GM18511 (cell line): Measurements from ENCODE around the gene HABP2.

Experiments
- ATAC-seq: cut with Tn5 transposase; IDR thresholded peaks from one replicate; pipeline ENCODE4 v1.9.1; 2021; ENCODE audit warnings: mild to moderate bottlenecking, moderate library complexity; ENCODE audit not compliant: unreplicated experiment

HABP2 gene

DNA sequence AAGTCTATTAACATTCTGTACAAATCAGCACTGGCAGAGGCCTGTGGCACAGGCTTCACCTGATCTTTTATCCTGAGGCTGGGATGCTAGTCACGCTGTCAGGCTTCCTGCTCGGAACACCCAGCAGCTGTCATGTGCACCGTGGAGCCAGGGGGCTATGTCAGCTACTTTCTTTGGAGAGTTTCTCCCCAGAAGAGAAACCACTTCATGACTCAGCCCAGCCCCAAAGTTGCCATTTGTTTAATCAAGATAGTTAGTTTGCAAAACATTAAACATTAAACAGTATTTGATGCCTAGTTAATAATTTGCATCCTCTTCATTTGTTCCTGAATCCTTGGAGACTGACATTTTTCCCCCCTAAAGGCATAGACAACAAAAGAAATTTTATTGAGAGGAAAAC is at the start of gene HABP2:
HABP2 (plus strand) TSS at position 353 of the 400 bp plus-strand sequence. CDS start 69 bp downstream, outside the sequence.
- ATAC-seq: no peak

DNA sequence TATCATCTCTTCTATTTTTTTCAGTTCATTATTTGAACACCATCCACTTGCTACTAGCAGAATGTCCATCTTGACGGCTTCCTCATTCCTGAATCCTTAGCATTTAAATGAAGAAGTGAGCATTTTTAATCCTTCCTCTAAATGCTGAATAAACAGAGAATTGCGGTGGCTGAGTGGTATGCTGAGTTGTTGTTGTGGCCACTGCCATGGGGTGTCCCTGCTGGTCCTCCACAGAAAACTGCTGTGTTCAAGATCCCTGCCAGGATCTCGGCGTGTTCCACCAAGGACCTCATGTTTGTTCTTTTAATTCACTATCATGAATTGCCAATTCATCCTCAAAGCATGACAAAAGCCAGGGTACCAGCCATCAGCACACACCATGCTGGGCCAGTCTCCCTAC is 48.9 kb upstream of the HABP2 start:
- no peak for ATAC-seq

- no peak for ATAC-seq
These were observed 48.4 kb upstream of the HABP2 start for GRCh38 chr10:113504423-113504822.

GRCh38 chr10:113506476-113506875 is 46.4 kb upstream of the HABP2 start:
- ATAC-seq: no peak

GRCh38 chr10:113511419-113511818 is 41.4 kb upstream of the HABP2 start:
- no peak for ATAC-seq

DNA sequence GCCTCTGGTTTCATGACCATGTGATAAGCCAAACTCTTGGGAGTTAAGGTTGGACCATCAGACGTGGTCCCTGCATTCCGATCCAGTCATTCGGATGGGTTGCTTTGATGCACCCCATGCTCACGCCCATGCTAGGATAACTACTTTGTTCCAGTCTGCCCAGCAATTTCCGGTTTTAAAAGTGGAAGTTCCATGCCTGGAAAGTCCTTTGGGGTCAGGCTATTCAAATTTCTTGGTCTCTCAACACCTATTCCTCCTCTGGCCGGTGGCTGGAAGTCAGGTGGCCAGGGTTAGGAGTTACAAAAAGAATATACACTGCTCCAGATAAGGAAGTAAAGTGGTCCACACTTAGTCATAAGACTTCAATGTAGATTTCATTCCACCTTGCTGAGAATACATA is 37.7 kb upstream of the HABP2 start:
- ATAC-seq: no peak

GRCh38 chr10:113515601-113516000 is 37.3 kb upstream of the HABP2 start:
- no peak for ATAC-seq

GRCh38 chr10:113516061-113516460 is 36.8 kb upstream of the HABP2 start:
- no peak for ATAC-seq

DNA sequence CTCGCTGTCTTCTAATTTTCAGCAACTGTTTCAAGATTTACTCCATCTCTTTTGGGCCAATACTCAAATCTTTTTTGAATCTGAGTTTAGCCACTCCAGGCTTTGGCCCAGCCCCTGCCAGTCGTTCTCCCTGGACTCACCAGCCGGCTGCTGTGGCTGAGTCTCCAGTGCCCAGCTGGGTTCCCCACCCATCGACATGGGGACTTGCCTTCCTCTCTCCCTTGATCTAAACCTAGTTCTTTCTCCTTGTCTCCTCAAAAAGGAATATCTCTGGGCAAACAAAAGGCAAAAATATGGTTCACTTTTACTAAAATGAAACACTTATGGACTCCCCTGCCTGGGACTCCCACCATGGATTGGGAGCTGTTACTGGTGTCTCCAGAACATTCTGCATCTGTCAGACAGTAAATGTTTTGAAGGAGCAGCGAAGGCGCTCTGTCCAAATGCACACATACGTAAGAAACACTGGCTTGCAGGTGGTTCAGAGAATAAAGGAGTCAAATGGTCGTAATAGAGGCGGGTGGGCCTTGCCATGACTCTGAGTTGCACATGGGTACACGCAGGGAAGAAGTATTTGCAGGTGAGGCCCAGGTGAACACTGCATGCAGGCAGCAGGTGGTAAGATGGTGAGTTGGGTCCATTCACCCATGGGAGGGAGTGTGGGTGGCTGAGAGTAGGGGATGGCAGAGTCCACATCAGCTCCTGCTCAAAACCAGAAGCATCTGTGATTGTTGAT is 35.5 kb upstream of the HABP2 start:
- no peak for ATAC-seq

- no peak for ATAC-seq
These were observed 35.0 kb upstream of the HABP2 start for GRCh38 chr10:113517901-113518260.

DNA sequence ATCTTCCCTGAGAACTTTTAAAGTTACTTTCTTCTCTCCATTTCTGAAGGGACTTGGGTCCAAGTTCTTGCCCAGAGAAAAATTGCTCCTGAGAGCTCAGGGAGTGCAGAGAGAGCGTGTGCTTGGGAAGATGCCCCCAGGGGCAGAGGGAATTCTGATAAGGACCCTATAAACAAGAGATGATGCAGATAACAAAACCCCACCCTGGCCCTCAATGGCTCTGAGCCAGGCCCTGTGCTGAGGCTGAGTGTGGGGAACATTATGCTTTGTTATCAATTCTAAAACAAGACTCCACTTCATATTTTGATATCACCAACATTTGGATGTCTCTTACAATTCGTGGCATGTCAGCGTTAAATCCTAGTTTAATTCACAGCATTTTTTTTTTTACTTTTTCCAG is 34.4 kb upstream of the HABP2 start:
- no peak for ATAC-seq

DNA sequence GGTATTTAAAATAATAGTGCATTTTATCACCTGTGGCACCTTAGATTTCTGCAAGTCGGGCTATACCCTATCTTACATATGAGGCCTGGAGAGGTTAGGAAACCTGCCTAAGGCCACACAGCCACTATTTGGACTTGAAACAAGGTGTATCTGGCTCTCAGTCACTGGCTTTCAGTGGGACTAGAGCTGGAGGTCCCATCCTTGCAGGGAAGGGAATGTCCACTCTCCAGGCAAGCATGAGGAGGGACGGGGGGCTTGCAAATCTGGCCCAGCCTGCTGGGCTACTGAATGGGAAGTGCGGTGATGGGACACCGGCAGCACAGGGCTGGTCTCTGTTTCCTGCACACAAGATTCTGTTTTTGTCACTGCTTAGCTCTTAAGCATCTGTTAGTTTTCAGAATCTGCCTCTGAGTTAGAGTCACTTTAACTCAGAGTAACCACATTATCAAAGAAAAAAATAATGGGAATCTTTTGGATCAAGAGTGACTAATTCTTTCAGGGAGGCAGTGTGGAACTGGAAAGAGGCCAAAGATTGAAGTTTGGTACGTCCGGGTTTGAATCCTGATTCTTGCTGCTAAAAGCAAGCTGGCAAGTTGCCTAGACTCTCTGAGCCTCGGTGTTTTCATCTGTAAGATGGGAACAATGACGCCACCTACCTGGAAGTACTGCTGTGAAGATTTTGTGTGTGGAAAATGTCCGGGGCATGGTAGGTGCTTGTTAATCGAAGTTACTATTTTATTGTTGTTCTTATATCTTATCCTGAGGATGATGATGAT is 33.8 kb upstream of the HABP2 start:
- ATAC-seq: no peak

- ATAC-seq: no peak
These were observed 33.2 kb upstream of the HABP2 start for GRCh38 chr10:113519681-113520115.

DNA sequence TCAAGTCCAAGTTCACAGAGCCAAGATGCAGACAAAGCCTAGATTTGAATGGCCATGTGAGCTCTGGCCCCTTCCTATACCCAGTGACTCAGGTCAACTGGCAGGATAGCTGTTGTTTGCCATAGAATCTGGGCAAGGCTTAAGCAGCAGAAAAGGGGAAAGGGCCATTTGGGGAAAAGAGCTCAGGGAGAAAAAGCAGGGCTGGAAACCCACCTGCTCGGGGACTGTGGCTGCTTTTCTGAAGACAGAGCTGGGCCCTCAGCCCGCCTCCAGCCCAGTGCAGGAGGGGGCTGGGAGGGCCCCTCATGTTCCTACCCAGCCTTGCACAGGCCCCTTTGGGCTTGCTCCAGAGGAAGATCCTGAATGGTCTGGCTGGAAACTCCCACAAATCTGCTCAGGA is 32.6 kb upstream of the HABP2 start:
- no peak for ATAC-seq

DNA sequence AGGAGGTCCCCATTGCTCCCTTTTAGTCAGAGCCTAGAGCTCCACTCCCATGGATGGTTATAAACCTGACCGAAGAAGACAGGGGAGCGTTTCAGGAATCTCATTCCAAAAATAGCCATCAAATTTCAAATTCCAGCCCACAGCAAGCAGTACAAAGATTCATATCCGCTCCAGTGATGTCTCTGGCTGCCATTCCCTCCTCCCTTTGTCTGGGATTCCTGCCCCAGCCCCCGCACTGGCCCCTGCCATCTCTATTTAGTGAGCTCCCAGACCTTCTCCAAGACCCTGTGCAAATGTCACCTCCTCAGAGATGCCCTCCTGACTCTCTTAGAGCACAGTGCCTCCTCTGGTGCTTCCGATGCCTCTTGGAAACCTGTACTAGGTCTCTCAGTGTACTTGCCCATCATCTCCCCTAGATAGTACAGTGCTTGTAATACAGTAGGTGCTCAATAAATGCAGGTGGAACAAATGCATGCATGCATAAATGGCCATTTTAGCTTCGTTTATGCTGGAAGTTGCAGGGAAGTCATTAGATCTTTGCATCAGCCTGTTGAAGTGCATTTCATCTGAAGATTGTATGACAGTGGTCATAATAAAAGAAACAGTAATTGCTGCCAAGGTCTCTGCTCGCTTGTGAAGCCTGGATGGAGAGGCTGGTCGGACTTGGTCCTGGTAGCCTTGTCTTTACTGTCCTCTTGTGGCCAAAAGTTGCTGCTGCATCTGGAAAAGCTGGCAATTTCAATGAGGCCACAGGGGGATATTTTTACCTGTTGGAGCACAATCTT is 32.0 kb upstream of the HABP2 start:
- peak; percentile 76 for ATAC-seq

DNA sequence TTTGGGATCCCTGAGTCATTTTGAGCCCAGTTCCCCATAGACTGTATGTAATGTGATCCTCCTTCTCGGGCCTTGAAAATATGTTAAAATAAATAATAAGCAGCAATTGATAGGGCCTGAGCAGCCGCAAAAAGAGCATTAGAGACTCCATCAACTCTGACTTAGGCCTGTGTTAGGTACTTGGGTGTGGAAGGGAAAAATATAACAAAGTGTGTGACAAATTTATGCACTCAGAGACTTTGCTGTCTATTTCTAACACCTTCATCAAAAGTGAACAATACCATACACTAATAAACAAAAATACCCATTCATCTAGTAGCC is 31.4 kb upstream of the HABP2 start:
- ATAC-seq: no peak

DNA sequence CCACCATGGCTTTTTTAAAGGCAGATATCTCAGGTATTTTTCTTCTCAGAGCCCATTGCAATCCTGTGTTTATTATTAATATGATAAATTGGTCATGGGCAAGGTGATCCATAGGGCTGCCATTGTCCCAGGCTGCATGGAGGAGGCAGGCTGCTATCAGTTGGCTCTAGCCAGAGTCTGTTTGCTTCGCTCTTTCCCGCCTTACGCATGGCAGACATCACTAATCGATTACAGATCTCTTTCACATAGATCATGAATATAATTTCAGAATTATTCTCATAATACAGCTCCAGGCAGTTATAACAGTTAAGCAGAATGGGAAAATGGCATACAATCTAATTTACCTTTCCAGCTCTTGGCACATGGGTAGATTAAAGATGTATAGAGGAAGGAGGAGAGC is 30.4 kb upstream of the HABP2 start:
- ATAC-seq: no peak

GRCh38 chr10:113523071-113523470 is 29.8 kb upstream of the HABP2 start:
- ATAC-seq: no peak

DNA sequence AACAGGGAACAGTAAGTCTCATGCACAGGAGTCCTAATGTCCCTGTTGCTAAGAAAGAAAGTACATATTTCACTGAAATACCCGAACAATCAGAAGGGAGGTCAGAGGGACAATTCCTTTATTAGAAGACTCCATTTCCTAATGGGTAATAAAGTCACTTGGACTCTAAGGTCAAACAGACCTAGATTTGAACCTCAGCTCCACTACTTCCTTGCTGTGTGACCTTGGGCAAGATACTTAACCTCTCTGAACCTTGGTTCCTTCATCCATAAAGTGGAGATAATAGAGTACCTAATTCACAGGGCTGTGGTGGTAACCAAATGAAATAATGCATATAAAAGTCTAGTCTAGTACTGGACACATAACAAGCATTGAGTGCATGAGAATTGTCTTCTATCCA is 29.2 kb upstream of the HABP2 start:
- no peak for ATAC-seq

GRCh38 chr10:113524120-113524519 is 28.7 kb upstream of the HABP2 start:
- no peak for ATAC-seq

- ATAC-seq: no peak
These were observed 28.0 kb upstream of the HABP2 start for GRCh38 chr10:113524539-113525490.
